Thoracic aorta (tissue), 2 donors: ENCODE results near the gene RPS27A. TPM values are rescaled to one million over a fixed set of nuclear protein-coding genes. Genes with fewer than 3 reads are reported as not detected.
A peak's percentile ranks its signal among the peaks of the same experiment; 100 is the strongest.
"Not testable (repeated sequence)": the region's sequence is repeated elsewhere in the genome, so short reads cannot be mapped to it uniquely, and the experiment has no call there.

Experiments
- ATAC-seq: fragments of 150-250 bp; one replicate; pipeline ENCODE4 v1.8.0; 2017; ENCODE audit warnings: low read depth; ENCODE audit not compliant: insufficient number of reproducible peaks, low FRiP score
- DNase-seq: peaks from one replicate; pipeline ENCODE4 v3.0.0-alpha.2; 2020; ENCODE audit warnings: low spot score
- H3K27ac ChIP-seq, 2 donors: fragments of 200-600 bp; sonication (generic); 1 replicate in 1 of 2; 2 replicates in 1 of 2; pipeline ENCODE4 v1.5.1; 2016; ENCODE audit warnings: mild to moderate bottlenecking in 2 of 2, moderate library complexity in 2 of 2
- H3K27me3 ChIP-seq: fragments of 200-600 bp; sonication (generic); replicated peaks from 2 replicates; pipeline ENCODE4 v1.6.0; 2016; ENCODE audit warnings: mild to moderate bottlenecking; ENCODE audit not compliant: insufficient read depth
- H3K36me3 ChIP-seq: fragments of 200-600 bp; sonication (generic); one replicate; pipeline ENCODE4 v1.5.1; 2016
- H3K4me1 ChIP-seq, 2 donors: fragments of 200-600 bp; sonication (generic); 1 replicate in 1 of 2; 2 replicates in 1 of 2; pipeline versions ENCODE4 v1.5.1 to v1.6.0; 2016; ENCODE audit warnings: low read depth in 2 of 2, mild to moderate bottlenecking in 1 of 2; ENCODE audit not compliant: control insufficient read depth in 1 of 2
- H3K4me3 ChIP-seq: fragments of 200-600 bp; sonication (generic); 2 replicates; pipeline ENCODE4 v1.5.1; 2016; ENCODE audit warnings: mild to moderate bottlenecking
- H3K9me3 ChIP-seq: fragments of 200-600 bp; sonication (generic); 2 replicates; pipeline ENCODE4 v1.5.1; 2016
- CTCF ChIP-seq: fragments of 200-600 bp; sonication (generic); IDR thresholded peaks from one replicate; pipeline ENCODE4 v1.5.1; 2019; ENCODE audit warnings: antibody characterized with exemption
- total RNA-seq, 2 donors: library from RNA; depleted of rRNA; stranded (reverse); fragments of >200 nt; gene quantifications; one replicate each; pipeline versions ENCODE4 v1.1.0 to v1.2.3, GENCODE V29; 2016

RPS27A gene
- total RNA-seq, 2 donors from 2014 or later = 786 to 831 TPM

GRCh38 chr2:55268907-55269644, 36.6 kb downstream of the RPS27A start, which contains the start of gene MTIF2:
TSS of gene MTIF2 (minus strand) at chr2:55269231. CDS start at chr2:55263858, 5,373 bp downstream.
- H3K4me3 ChIP-seq = peak within 1 kb of the TSS; percentile 81
- DNase-seq = peak; percentile 87
- H3K27me3 ChIP-seq = no peaks in the 10 kb centered on the region
- TF ChIP-seq CTCF = no peak
- H3K9me3 ChIP-seq = no peaks in the 10 kb centered on the region
- ATAC-seq = peak; percentile 98
- peaks cover 4 to 14% of the 10 kb centered on the region in 2 donors for H3K4me1 ChIP-seq
- H3K36me3 ChIP-seq = peaks cover 17% of the 10 kb centered on the region
- peak within 1 kb of the TSS; percentile 81 to 88 for H3K27ac ChIP-seq

- Histone ChIP-seq H3K27ac (peak overlapping the region; percentile 81 to 88), H3K9me3 (no peaks in the 10 kb centered on the region), H3K4me3 (peak overlapping the region; percentile 81), H3K4me1 (peaks cover 4 to 14% of the 10 kb centered on the region in 2 donors), H3K36me3 (peaks cover 14% of the 10 kb centered on the region), H3K27me3 (no peaks in the 10 kb centered on the region)
- no peak for TF ChIP-seq CTCF
- no peak for DNase-seq
- ATAC-seq = no peak
Measured at GRCh38 chr2:55269645-55269990, 37.1 kb downstream of the RPS27A start.

GRCh38 chr2:55274346-55274745, 41.9 kb downstream of the RPS27A start:
- not testable (repeated sequence) for H3K27ac ChIP-seq, H3K27me3 ChIP-seq, H3K4me3 ChIP-seq, ATAC-seq, H3K4me1 ChIP-seq, H3K36me3 ChIP-seq, H3K9me3 ChIP-seq, DNase-seq

GRCh38 chr2:55277310-55277709, 44.8 kb downstream of the RPS27A start:
- peaks cover 0 to 5% of the 10 kb centered on the region in 2 donors for H3K4me1 ChIP-seq
- no peak overlapping the region for H3K4me3 ChIP-seq
- no peaks in the 10 kb centered on the region for H3K9me3 ChIP-seq
- H3K27ac ChIP-seq = no peak overlapping the region
- DNase-seq = no peak
- no peak for TF ChIP-seq CTCF
- no peak for ATAC-seq
- no peaks in the 10 kb centered on the region for H3K36me3 ChIP-seq
- H3K27me3 ChIP-seq = no peaks in the 10 kb centered on the region

- H3K36me3 ChIP-seq, H3K4me3 ChIP-seq, ATAC-seq, H3K9me3 ChIP-seq, H3K27me3 ChIP-seq, H3K27ac ChIP-seq, DNase-seq: not testable (repeated sequence)
- H3K4me1 ChIP-seq = peaks cover 7 to 19% of the 10 kb centered on the region in 2 donors
Measured at GRCh38 chr2:55279214-55279835, 46.8 kb downstream of the RPS27A start.

- not testable (repeated sequence) for ATAC-seq, DNase-seq, H3K4me3 ChIP-seq, H3K36me3 ChIP-seq, H3K27me3 ChIP-seq, H3K27ac ChIP-seq, H3K9me3 ChIP-seq
- peaks cover 8 to 21% of the 10 kb centered on the region in 2 donors for H3K4me1 ChIP-seq
Measured at GRCh38 chr2:55279859-55280424, 47.5 kb downstream of the RPS27A start.

- Histone ChIP-seq H3K27ac (peak overlapping the region; percentile 90 to 95), H3K4me1 (peaks cover 10 to 26% of the 10 kb centered on the region in 2 donors)
- H3K4me3 ChIP-seq, ATAC-seq, H3K27me3 ChIP-seq, DNase-seq, H3K9me3 ChIP-seq, H3K36me3 ChIP-seq: not testable (repeated sequence)
Measured at GRCh38 chr2:55280851-55281546, 48.5 kb downstream of the RPS27A start.
